ENCODE data around the gene PLEKHA8.
A peak's percentile ranks its signal among the peaks of the same experiment; 100 is the strongest.

PLEKHA8 gene

GRCh38 chr7:30146127-30146612, 118.0 kb downstream of the PLEKHA8 start:
- DNase-seq (ENCODE audit: low spot score) = no peak

- DNase-seq (ENCODE audit: low spot score) = no peak
These were observed 119.0 kb downstream of the PLEKHA8 start for GRCh38 chr7:30147223-30147622.

GRCh38 chr7:30147785-30148184, 119.6 kb downstream of the PLEKHA8 start:
- DNase-seq (ENCODE audit: low spot score) = no peak

GRCh38 chr7:30148426-30148825, 120.2 kb downstream of the PLEKHA8 start:
- no peak for DNase-seq (ENCODE audit: low spot score)

- DNase-seq (ENCODE audit: low spot score) = no peak
These were observed 120.8 kb downstream of the PLEKHA8 start for GRCh38 chr7:30148951-30149459.

- no peak for DNase-seq (ENCODE audit: low spot score)
These were observed 121.5 kb downstream of the PLEKHA8 start for GRCh38 chr7:30149640-30150272.

- DNase-seq (ENCODE audit: low spot score) = no peak
These were observed 122.5 kb downstream of the PLEKHA8 start for GRCh38 chr7:30150711-30151110.

GRCh38 chr7:30154111-30154587, 125.9 kb downstream of the PLEKHA8 start:
- DNase-seq (ENCODE audit: low spot score) = no peak

- DNase-seq (ENCODE audit: low spot score) = no peak
These were observed 127.3 kb downstream of the PLEKHA8 start for GRCh38 chr7:30155481-30155880.

GRCh38 chr7:30157204-30157603, 129.0 kb downstream of the PLEKHA8 start:
- no peak for DNase-seq (ENCODE audit: low spot score)

GRCh38 chr7:30159163-30159562, 131.0 kb downstream of the PLEKHA8 start:
- DNase-seq (ENCODE audit: low spot score) = no peak

- DNase-seq (ENCODE audit: low spot score) = no peak
These were observed 131.5 kb downstream of the PLEKHA8 start for GRCh38 chr7:30159698-30160143.

GRCh38 chr7:30160329-30160728, 132.1 kb downstream of the PLEKHA8 start:
- DNase-seq (ENCODE audit: low spot score) = no peak

- DNase-seq (ENCODE audit: low spot score) = no peak
These were observed 133.9 kb downstream of the PLEKHA8 start for GRCh38 chr7:30162133-30162532.

- no peak for DNase-seq (ENCODE audit: low spot score)
These were observed 134.5 kb downstream of the PLEKHA8 start for GRCh38 chr7:30162622-30163124.

- DNase-seq (ENCODE audit: low spot score) = peak; percentile 29
These were observed 135.2 kb downstream of the PLEKHA8 start for GRCh38 chr7:30163231-30163894.

- peak; percentile 39 for DNase-seq (ENCODE audit: low spot score)
These were observed 136.4 kb downstream of the PLEKHA8 start for GRCh38 chr7:30164567-30164966.

- DNase-seq (ENCODE audit: low spot score) = no peak
These were observed 137.4 kb downstream of the PLEKHA8 start for GRCh38 chr7:30165590-30165989.

GRCh38 chr7:30166155-30166840, 138.1 kb downstream of the PLEKHA8 start:
- no peak for DNase-seq (ENCODE audit: low spot score)

GRCh38 chr7:30166841-30167235, 138.6 kb downstream of the PLEKHA8 start:
- DNase-seq (ENCODE audit: low spot score) = no peak

- no peak for DNase-seq (ENCODE audit: low spot score)
These were observed 139.7 kb downstream of the PLEKHA8 start for GRCh38 chr7:30167901-30168300.

GRCh38 chr7:30168835-30169573, 140.8 kb downstream of the PLEKHA8 start:
- no peak for DNase-seq (ENCODE audit: low spot score)

Measured in CD4-positive, alpha-beta T cell treated with Interleukin-2 at 100 ng/mL for 4 hours (primary cell).